ENCODE results near the gene GLRX.

DNA sequence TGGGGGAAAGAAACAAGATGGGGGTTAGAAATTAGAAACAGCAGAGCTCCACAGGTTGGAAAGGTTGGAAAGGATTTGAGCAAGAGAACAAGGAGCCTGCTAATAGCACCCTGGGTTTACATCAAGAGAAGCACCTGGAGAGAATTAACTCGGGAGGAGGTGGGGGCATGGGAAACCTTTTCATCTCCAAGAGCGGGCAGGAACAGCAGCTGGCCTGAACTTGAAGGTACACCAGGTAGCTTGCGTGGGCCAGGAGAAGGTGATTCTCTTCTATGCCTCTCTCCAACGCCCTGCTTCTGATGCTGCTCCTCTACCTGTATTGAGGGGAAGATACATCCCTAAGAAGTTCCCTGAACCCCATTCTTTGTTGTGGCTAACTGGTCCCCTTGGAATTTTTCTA lies 37.1 kb upstream of the GLRX start:
- TF ChIP-seq, protein P1, sequence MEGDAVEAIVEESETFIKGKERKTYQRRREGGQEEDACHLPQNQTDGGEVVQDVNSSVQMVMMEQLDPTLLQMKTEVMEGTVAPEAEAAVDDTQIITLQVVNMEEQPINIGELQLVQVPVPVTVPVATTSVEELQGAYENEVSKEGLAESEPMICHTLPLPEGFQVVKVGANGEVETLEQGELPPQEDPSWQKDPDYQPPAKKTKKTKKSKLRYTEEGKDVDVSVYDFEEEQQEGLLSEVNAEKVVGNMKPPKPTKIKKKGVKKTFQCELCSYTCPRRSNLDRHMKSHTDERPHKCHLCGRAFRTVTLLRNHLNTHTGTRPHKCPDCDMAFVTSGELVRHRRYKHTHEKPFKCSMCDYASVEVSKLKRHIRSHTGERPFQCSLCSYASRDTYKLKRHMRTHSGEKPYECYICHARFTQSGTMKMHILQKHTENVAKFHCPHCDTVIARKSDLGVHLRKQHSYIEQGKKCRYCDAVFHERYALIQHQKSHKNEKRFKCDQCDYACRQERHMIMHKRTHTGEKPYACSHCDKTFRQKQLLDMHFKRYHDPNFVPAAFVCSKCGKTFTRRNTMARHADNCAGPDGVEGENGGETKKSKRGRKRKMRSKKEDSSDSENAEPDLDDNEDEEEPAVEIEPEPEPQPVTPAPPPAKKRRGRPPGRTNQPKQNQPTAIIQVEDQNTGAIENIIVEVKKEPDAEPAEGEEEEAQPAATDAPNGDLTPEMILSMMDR (conservative IDR thresholded peaks at IDR 0.05 in 1 of 2, IDR thresholded peaks at IDR 0.05 in 1 of 2; ENCODE audit: low read depth in 1 of 2, low read length in 2 of 2): no peak
- no peak for TF ChIP-seq EZH2 (IDR thresholded peaks at IDR 0.05; ENCODE audit: low read length, missing control alignments)
